Omental fat pad (tissue), 4 donors: ENCODE data around the gene LCA5. TPM values are rescaled to one million over a fixed set of nuclear protein-coding genes. Genes with fewer than 3 reads are reported as not detected.
"Not testable (repeated sequence)": the region's sequence is repeated elsewhere in the genome, so short reads cannot be mapped to it uniquely, and the experiment has no call there.

Experiments used
- ATAC-seq: fragments of 150-250 bp; one replicate; pipeline ENCODE4 v1.9.1; 2016; ENCODE audit warnings: mild to moderate bottlenecking, moderate library complexity; ENCODE audit not compliant: low FRiP score
- DNase-seq: peaks from one replicate; pipeline ENCODE4 v3.0.0-alpha.2; 2019; ENCODE audit warnings: low spot score
- total RNA-seq, 4 donors: library from RNA; depleted of rRNA; stranded (reverse); fragments of >200 nt; gene quantifications; one replicate each; pipeline ENCODE4 v1.1.0, GENCODE V29; 2016
- TF ChIP-seq, protein P1 (sequence below), 3 donors: fragments of 450-650 bp; IDR thresholded peaks; one replicate each; pipeline ENCODE4 v1.5.1; 2016 to 2017; ENCODE audit warnings: antibody characterized with exemption in 3 of 3, mild to moderate bottlenecking in 3 of 3, moderate library complexity in 2 of 3

LCA5 gene
- total RNA-seq, 4 donors from 2014 or later, result 3.4 to 9.0 (median 4.9) TPM

DNA sequence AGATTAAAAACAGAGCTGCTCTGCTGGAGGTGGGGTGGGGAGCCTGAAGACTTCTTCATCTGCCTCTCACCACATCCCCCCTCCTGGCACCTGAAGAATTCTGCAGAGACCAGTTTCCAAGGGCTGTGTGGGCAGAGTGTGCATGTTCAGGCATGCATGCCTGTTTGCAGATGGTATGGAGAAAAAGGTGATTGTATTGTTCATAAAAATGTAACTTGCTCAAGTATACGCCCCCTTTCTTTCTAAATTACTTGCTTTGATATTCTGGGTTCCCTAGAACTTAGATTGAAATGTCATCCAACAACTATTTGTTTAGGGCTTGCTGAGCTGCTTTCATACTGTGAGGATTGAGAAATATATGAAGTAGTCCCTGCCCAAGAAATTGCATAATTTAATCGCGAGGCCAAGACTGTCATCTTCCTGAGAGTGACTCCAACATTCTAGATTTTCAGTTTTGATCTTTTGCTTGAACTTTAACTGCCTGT lies 83.6 kb downstream of the LCA5 start:
- TF ChIP-seq, protein P1, sequence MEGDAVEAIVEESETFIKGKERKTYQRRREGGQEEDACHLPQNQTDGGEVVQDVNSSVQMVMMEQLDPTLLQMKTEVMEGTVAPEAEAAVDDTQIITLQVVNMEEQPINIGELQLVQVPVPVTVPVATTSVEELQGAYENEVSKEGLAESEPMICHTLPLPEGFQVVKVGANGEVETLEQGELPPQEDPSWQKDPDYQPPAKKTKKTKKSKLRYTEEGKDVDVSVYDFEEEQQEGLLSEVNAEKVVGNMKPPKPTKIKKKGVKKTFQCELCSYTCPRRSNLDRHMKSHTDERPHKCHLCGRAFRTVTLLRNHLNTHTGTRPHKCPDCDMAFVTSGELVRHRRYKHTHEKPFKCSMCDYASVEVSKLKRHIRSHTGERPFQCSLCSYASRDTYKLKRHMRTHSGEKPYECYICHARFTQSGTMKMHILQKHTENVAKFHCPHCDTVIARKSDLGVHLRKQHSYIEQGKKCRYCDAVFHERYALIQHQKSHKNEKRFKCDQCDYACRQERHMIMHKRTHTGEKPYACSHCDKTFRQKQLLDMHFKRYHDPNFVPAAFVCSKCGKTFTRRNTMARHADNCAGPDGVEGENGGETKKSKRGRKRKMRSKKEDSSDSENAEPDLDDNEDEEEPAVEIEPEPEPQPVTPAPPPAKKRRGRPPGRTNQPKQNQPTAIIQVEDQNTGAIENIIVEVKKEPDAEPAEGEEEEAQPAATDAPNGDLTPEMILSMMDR (IDR thresholded peaks at IDR 0.05), result no peak
- no peak for DNase-seq
- ATAC-seq, result peak; percentile 87

DNA sequence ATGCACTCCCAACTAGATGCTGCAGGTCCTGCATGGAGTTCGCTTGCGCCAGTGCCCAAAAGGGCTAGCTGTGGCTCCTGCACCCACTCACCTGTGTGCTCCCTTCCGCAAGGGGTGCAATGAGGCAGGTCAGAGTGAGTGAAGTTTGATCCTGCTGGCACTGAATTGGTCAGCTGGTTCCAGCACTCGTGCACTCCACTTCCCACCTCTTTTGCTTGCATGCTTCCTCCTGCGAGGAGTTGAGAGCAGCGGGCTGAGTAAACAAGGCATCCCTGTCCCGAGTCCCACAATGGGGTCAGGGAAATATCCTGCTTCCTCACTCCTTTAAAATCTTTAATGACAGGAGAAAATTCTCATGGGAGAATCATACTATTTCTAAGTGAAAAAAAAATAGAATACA lies 86.2 kb downstream of the LCA5 start:
- TF ChIP-seq, protein P1 (IDR thresholded peaks at IDR 0.05), result no peak
- no peak for ATAC-seq
- DNase-seq, result no peak

DNA sequence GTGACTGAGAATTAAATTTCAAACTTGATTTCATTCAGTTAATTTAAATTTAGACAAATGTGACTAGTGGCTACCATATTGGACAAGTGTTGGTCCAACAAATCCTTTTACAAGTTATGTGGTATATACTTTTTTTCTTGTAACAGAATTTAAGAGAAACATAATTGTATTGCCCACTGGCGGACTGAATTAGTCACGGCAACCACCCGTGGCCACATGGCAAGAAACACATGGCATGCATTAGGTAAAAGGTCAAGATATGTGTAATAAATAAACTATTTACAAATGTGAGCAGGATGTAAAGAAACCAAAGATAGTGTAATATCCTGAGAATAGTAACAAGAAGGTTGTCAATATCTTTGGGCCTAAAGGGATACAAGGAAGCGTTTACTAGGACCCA lies 91.2 kb downstream of the LCA5 start:
- DNase-seq (no peak), ATAC-seq (no peak)
- TF ChIP-seq, protein P1 (IDR thresholded peaks at IDR 0.05), result no peak

DNA sequence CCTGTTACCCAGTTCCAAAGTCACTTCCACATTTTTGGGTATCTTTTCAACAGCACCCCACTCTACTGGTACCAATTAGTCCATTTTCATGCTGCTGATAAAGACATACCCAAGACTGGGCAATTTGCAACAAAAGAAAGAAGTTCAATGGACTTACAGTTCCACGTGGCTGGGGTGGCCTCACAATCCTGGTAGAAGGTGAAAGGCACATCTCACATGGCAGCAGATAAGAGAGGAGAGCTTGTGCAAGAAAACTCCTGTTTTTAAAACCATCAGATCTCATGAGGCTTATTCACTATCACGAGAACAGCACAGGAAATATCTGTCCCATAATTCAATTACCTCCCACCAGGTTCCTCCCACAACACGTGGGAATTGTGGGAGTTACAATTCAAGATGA lies 93.4 kb downstream of the LCA5 start:
- ATAC-seq, DNase-seq: not testable (repeated sequence)

DNA sequence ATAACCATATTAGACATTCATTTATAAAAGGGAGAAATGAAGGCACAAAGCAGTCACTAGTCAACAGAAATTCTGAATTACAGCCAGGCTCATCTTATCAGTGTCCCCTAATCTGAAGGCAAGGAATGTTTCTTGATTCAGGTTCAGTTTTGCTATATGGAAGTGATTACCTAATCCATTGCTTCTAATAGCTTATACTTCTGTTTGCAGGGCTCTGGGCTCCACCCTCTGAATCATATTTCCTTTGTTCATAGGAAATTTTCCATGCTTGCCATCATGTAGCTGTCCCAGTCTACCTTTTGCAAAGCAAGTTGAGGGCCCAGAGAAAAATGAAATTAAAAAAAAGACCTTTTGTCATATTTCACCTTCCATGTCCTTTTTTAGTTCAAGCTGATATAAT lies 96.0 kb downstream of the LCA5 start:
- no peak for DNase-seq
- ATAC-seq, result no peak
- TF ChIP-seq, protein P1 (IDR thresholded peaks at IDR 0.05), result no peak

DNA sequence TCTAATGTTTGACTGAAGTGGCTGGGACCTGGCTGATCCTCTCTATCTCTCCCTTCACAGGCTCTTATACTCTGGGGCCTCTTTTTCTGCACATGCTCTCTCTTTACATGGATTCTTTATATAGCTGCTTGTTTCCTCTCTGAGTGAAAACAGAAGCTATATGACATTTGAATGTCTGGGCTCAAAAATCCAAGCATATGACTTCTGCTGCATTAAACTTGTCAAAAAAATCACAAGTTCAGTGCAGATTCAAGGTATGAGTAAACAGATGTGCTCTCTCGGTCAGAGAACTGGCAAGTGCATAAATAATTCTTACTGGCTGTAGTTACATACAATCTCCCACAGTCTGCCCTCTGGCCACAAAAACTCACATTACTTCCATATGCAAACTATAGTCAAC lies 96.6 kb downstream of the LCA5 start:
- no peak for DNase-seq
- TF ChIP-seq, protein P1 (IDR thresholded peaks at IDR 0.05), result no peak
- no peak for ATAC-seq

DNA sequence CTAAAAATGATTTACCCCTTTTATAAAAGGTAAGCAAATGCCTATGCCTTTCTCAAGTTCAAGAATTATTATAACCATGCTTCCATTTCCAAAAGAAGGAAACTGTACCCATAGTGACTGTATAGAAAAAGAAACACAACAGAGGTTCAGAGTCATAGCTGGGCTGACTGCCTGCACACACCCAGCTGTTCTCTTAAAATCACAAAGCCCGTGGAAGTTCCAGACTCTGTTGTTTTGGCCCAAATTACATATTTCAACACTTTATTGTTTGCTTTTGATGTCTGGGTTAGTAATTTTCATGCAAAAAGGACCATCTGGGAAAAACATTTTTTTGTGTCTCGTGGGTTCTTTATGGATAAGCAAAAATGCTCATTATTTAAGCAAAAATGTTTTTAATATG lies 99.2 kb downstream of the LCA5 start:
- no peak for ATAC-seq
- DNase-seq, result no peak
- TF ChIP-seq, protein P1 (IDR thresholded peaks at IDR 0.05), result no peak

DNA sequence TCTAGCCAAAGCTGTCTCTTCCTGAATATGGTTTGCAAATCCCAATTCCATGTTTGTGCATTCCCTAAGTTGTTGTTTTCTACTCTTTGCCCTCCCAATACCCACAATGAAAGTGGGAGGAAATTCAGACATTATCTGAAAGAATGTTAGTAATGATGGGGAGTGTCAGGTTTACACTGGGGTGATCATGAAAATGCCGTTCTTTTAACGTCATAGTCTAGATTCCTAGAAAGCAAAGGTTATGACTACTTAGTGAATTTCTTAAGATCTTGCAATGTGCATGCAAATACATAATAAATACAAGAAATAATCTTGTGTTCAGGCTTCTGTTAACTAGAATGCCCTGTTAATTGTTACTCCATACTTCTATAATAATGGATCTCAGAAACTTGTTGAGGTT lies 101.0 kb downstream of the LCA5 start:
- DNase-seq (no peak), ATAC-seq (peak; percentile 86)
- TF ChIP-seq, protein P1 (IDR thresholded peaks at IDR 0.05), result no peak
